Heart right ventricle (tissue), 16 donors: ENCODE results near the gene TSPAN17. TPM values are rescaled to one million over a fixed set of nuclear protein-coding genes. Genes with fewer than 3 reads are reported as not detected.

Experiments used
- ATAC-seq, 8 donors: fragments of 200-7000 bp; cut with Tn5 transposase; one replicate each; pipeline ENCODE4 v1.9.1; 2020; ENCODE audit warnings: mild to moderate bottlenecking in 8 of 8, moderate library complexity in 8 of 8, moderate number of reproducible peaks in 1 of 8
- DNase-seq, 2 donors: peaks; one replicate each; pipeline ENCODE4 v3.0.0-alpha.2; 2020
- H3K27ac ChIP-seq, 10 donors: fragments of 200-600 bp; sonication (generic) in 2 of 10; one replicate each; pipeline versions ENCODE4 v1.5.0 to v1.8.0; 2020 to 2022; ENCODE audit warnings: mild to moderate bottlenecking in 3 of 10
- H3K27me3 ChIP-seq, 7 donors: fragments of 200-600 bp; one replicate each; pipeline ENCODE4 v1.8.0; 2021 to 2022; ENCODE audit warnings: mild to moderate bottlenecking in 2 of 7
- H3K36me3 ChIP-seq, 9 donors: fragments of 200-600 bp; sonication (generic) in 1 of 9; one replicate each; pipeline versions ENCODE4 v1.5.0 to v1.8.0; 2020 to 2022; ENCODE audit warnings: mild to moderate bottlenecking in 2 of 9
- H3K4me1 ChIP-seq, 9 donors: fragments of 200-600 bp; sonication (generic) in 1 of 9; one replicate each; pipeline versions ENCODE4 v1.5.0 to v1.8.0; 2020 to 2022; ENCODE audit warnings: mild to moderate bottlenecking in 4 of 9
- H3K4me3 ChIP-seq, 10 donors: fragments of 200-600 bp; sonication (generic) in 2 of 10; one replicate each; pipeline versions ENCODE4 v1.5.0 to v1.8.0; 2020 to 2022; ENCODE audit warnings: mild to moderate bottlenecking in 7 of 10, moderate library complexity in 2 of 10
- H3K9me3 ChIP-seq, 11 donors: fragments of 200-600 bp in 10 of 11; sonication (generic) in 2 of 11; one replicate each; pipeline versions ENCODE4 v1.5.0 to v1.8.0; 2013 to 2022; ENCODE audit warnings: mild to moderate bottlenecking in 2 of 11, control low read depth in 1 of 11, moderate library complexity in 1 of 11
- CTCF ChIP-seq, 9 donors: fragments of 200-600 bp; sonication (generic) in 2 of 9; IDR thresholded peaks; one replicate each; pipeline versions ENCODE4 v1.5.0 to v1.8.0; 2021 to 2022; ENCODE audit warnings: antibody characterized with exemption in 9 of 9, mild to moderate bottlenecking in 5 of 9, moderate library complexity in 1 of 9
- WGBS, 2 donors: extraction: QIAGEN DNeasy Blood & Tissue Kit; methylation state at CpG; one replicate each; pipeline ENCODE4 v1.1.7; 2013; ENCODE audit warnings: inconsistent platforms in 1 of 2; 5-methylcytosine and 5-hydroxymethylcytosine counted together
- intact Hi-C, 10 donors: fragments of 100-400 bp; cut with DNase I; formaldehyde crosslinking; loops; one replicate each; pipeline versions ENCODE4 v1.11.1 to v1.14.2; 2022
- polyA plus RNA-seq, 2 donors: library from polyadenylated mRNA; stranded (reverse); fragments of 200-250 nt; gene quantifications; one replicate each; pipeline ENCODE4 v1.2.3, GENCODE V29; 2013
- total RNA-seq, 10 donors: library from RNA; stranded (reverse); fragmentation: NEBNext Ultra II Directional in 3 of 10; extraction: Animal tissue kit (Norgen Biotek cat#: 25700) in 3 of 10; gene quantifications; one replicate each; pipeline versions ENCODE4 v1.2.1 to v1.2.4, GENCODE V29; 2021 to 2023
- donor health status: Arrhythmogenic right ventricular cardiomyopathy.
- donor health status: ischemic (EF 13 %, LVEDD 7.1; RV severe dilation, severe dysfunction).
- donor health status: healthy with polysubstance abuse.
- donor health status: DM: no; HTN: yes; CAD: no.
- donor health status: DM: no; HTN: no; CAD: no.
- donor health status: ischemic (EF 25% LVEDD 6.9; RV normal size, moderate dysfunction).
- donor health status: ischemic (EF 25% LVEDD 5.7; RV mildly dilated, moderate dysfunction).
- donor health status: healthy.
- donor health status: DM: yes; HTN: yes; CAD: no.
- donor health status: Ischemic cardiomyopathy.
- donor health status: ischemic (EF 35%, LVEDD 5.7; RV mildly dilated, moderate dysfunction).
- donor health status: nonischemic (EF 11% LVEDD 7.7; RV severe dilation, severe dysfunction).
- donor health status: DM: yes; HTN: yes; CAD: no.
- donor health status: PGD.
- donor health status: ischemic (EF 29% LVEDD 5.4; RV normal size, mild dysfunction).
- donor health status: nonischemic (EF 23%, LVEDD 6.1; RV moderate dilation, normal function).

The TSPAN17 gene
- total and polyA plus RNA-seq, 12 donors: 13.2 to 48.3 (median 27.3) TPM

- Histone ChIP-seq H3K9me3 (no peaks in the 10 kb centered on the region), H3K4me1 (peaks cover 0 to 16% (median 8%) of the 10 kb centered on the region in 9 donors), H3K4me3 (no peak overlapping the region), H3K36me3 (no peaks in the 10 kb centered on the region), H3K27ac (no peak overlapping the region), H3K27me3 (peaks cover 0 to 89% (median 49%) of the 10 kb centered on the region in 7 donors)
- intact Hi-C loops: no loop called here
- ATAC-seq (no peak), DNase-seq (no peak)
- no peak for TF ChIP-seq CTCF (IDR thresholded peaks at IDR 0.05)
- 67 to 68% methylated on average over 2 of the region's 2 CpGs for WGBS, 2 donors
Observed at GRCh38 chr5:176612855-176613254, 34.4 kb upstream of the TSPAN17 start.

- Histone ChIP-seq H3K27ac (no peak overlapping the region), H3K4me1 (peaks cover 0 to 24% (median 17%) of the 10 kb centered on the region in 9 donors), H3K36me3 (no peaks in the 10 kb centered on the region), H3K27me3 (peaks cover 5 to 91% (median 64%) of the 10 kb centered on the region in 7 donors), H3K4me3 (no peak overlapping the region), H3K9me3 (no peaks in the 10 kb centered on the region)
- WGBS, 2 donors: 59 to 62% methylated on average over 8 of the region's 8 CpGs
- no peak for TF ChIP-seq CTCF (IDR thresholded peaks at IDR 0.05)
- intact Hi-C loops: no loop called here
- ATAC-seq (no peak), DNase-seq (no peak)
Observed at GRCh38 chr5:176614805-176615478, 32.3 kb upstream of the TSPAN17 start.

- intact Hi-C loops: no loop called here
- 37 to 56% methylated on average over 7 of the region's 7 CpGs for WGBS, 2 donors
- no peak for TF ChIP-seq CTCF (IDR thresholded peaks at IDR 0.05)
- Histone ChIP-seq H3K4me1 (peaks cover 0 to 25% (median 19%) of the 10 kb centered on the region in 9 donors), H3K36me3 (no peaks in the 10 kb centered on the region), H3K27ac (no peak overlapping the region), H3K9me3 (no peaks in the 10 kb centered on the region), H3K4me3 (no peak overlapping the region), H3K27me3 (peaks cover 9 to 95% (median 80%) of the 10 kb centered on the region in 7 donors)
- ATAC-seq (no peak), DNase-seq (no peak)
Observed at GRCh38 chr5:176616511-176616910, 30.8 kb upstream of the TSPAN17 start.

GRCh38 chr5:176618783-176619182 lies 28.5 kb upstream of the TSPAN17 start:
- Histone ChIP-seq H3K4me3 (no peak overlapping the region), H3K27me3 (peaks cover 9 to 93% (median 86%) of the 10 kb centered on the region in 7 donors), H3K4me1 (peaks cover 0 to 29% (median 23%) of the 10 kb centered on the region in 9 donors), H3K9me3 (no peaks in the 10 kb centered on the region), H3K36me3 (no peaks in the 10 kb centered on the region), H3K27ac (no peak overlapping the region)
- intact Hi-C loops: no loop called here
- ATAC-seq (no peak), DNase-seq (no peak)
- TF ChIP-seq CTCF (IDR thresholded peaks at IDR 0.05): no peak
- WGBS, 2 donors: 33 to 34% methylated on average over 19 of the region's 19 CpGs
